ENCODE results near the gene MORN4.
"Not testable (repeated sequence)": the region's sequence is repeated elsewhere in the genome, so short reads cannot be mapped to it uniquely, and the experiment has no call there.

Gene MORN4

GRCh38 chr10:97632949-97633884, at the start of gene MORN4:
MORN4 (minus strand) TSS chr10:97633500; CDS start chr10:97619653, 13,847 bp downstream.
- Mint-ChIP-seq H3K4me1 (peaks cover 16% of the 10 kb centered on the region), H3K27ac (peak within 1 kb of the TSS; percentile 89), H3K4me3 (peak within 1 kb of the TSS; percentile 94), H3K36me3 (no peaks in the 10 kb centered on the region), H3K27me3 (no peaks in the 10 kb centered on the region), H3K9me3 (no peaks in the 10 kb centered on the region)
- ATAC-seq, result peak; percentile 100

- Mint-ChIP-seq H3K4me1 (peaks cover 14% of the 10 kb centered on the region), H3K4me3 (no peak overlapping the region), H3K9me3 (no peaks in the 10 kb centered on the region), H3K27me3 (no peaks in the 10 kb centered on the region), H3K27ac (no peak overlapping the region), H3K36me3 (no peaks in the 10 kb centered on the region)
- ATAC-seq, result no peak
Measured at GRCh38 chr10:97682042-97682441, 48.7 kb upstream of the MORN4 start.

GRCh38 chr10:97679594-97679993, 46.3 kb upstream of the MORN4 start:
- no peak overlapping the region for H3K27ac Mint-ChIP-seq
- no peaks in the 10 kb centered on the region for H3K27me3 Mint-ChIP-seq
- no peak for ATAC-seq
- H3K36me3 Mint-ChIP-seq, result peaks cover 5% of the 10 kb centered on the region
- no peak overlapping the region for H3K4me3 Mint-ChIP-seq
- H3K4me1 Mint-ChIP-seq, result peaks cover 12% of the 10 kb centered on the region
- no peaks in the 10 kb centered on the region for H3K9me3 Mint-ChIP-seq

GRCh38 chr10:97676770-97677581, 43.7 kb upstream of the MORN4 start:
- Mint-ChIP-seq H3K9me3 (no peaks in the 10 kb centered on the region), H3K27me3 (no peaks in the 10 kb centered on the region), H3K36me3 (peaks cover 19% of the 10 kb centered on the region), H3K4me1 (peaks cover 12% of the 10 kb centered on the region), H3K27ac (peak overlapping the region; percentile 43), H3K4me3 (no peak overlapping the region)
- peak; percentile 80 for ATAC-seq

- Mint-ChIP-seq H3K27me3 (no peaks in the 10 kb centered on the region), H3K27ac (no peak overlapping the region), H3K4me3 (no peak overlapping the region), H3K36me3 (peaks cover 32% of the 10 kb centered on the region), H3K9me3 (no peaks in the 10 kb centered on the region), H3K4me1 (peaks cover 12% of the 10 kb centered on the region)
- ATAC-seq, result no peak
Measured at GRCh38 chr10:97675222-97675621, 41.9 kb upstream of the MORN4 start.

GRCh38 chr10:97673736-97674525, 40.6 kb upstream of the MORN4 start:
- Mint-ChIP-seq H3K4me3 (no peak overlapping the region), H3K27me3 (no peaks in the 10 kb centered on the region), H3K36me3 (peaks cover 32% of the 10 kb centered on the region), H3K27ac (peak overlapping the region; percentile 30), H3K4me1 (peaks cover 12% of the 10 kb centered on the region), H3K9me3 (no peaks in the 10 kb centered on the region)
- no peak for ATAC-seq

GRCh38 chr10:97669571-97669970, 36.3 kb upstream of the MORN4 start:
- Mint-ChIP-seq H3K36me3 (peaks cover 45% of the 10 kb centered on the region), H3K27ac (no peak overlapping the region), H3K4me3 (no peak overlapping the region), H3K27me3 (no peaks in the 10 kb centered on the region), H3K9me3 (no peaks in the 10 kb centered on the region), H3K4me1 (peaks cover 5% of the 10 kb centered on the region)
- ATAC-seq, result no peak

- no peak overlapping the region for H3K4me3 Mint-ChIP-seq
- no peaks in the 10 kb centered on the region for H3K27me3 Mint-ChIP-seq
- H3K27ac Mint-ChIP-seq, result no peak overlapping the region
- no peak for ATAC-seq
- H3K36me3 Mint-ChIP-seq, result peaks cover 49% of the 10 kb centered on the region
- no peaks in the 10 kb centered on the region for H3K9me3 Mint-ChIP-seq
- peaks cover 5% of the 10 kb centered on the region for H3K4me1 Mint-ChIP-seq
Measured at GRCh38 chr10:97667463-97667862, 34.2 kb upstream of the MORN4 start.

GRCh38 chr10:97666992-97667391, 33.7 kb upstream of the MORN4 start:
- Mint-ChIP-seq H3K4me1 (peaks cover 5% of the 10 kb centered on the region), H3K9me3 (no peaks in the 10 kb centered on the region), H3K27ac (no peak overlapping the region), H3K27me3 (no peaks in the 10 kb centered on the region), H3K36me3 (peaks cover 53% of the 10 kb centered on the region), H3K4me3 (no peak overlapping the region)
- no peak for ATAC-seq

GRCh38 chr10:97664282-97664850, 31.1 kb upstream of the MORN4 start:
- no peak for ATAC-seq
- H3K4me3 Mint-ChIP-seq, result no peak overlapping the region
- no peaks in the 10 kb centered on the region for H3K27me3 Mint-ChIP-seq
- H3K27ac Mint-ChIP-seq, result no peak overlapping the region
- H3K9me3 Mint-ChIP-seq, result no peaks in the 10 kb centered on the region
- H3K36me3 Mint-ChIP-seq, result peaks cover 50% of the 10 kb centered on the region
- peaks cover 5% of the 10 kb centered on the region for H3K4me1 Mint-ChIP-seq

- Mint-ChIP-seq H3K9me3 (no peaks in the 10 kb centered on the region), H3K27me3 (no peaks in the 10 kb centered on the region), H3K4me3 (no peak overlapping the region), H3K27ac (no peak overlapping the region), H3K36me3 (peaks cover 57% of the 10 kb centered on the region), H3K4me1 (no peaks in the 10 kb centered on the region)
- no peak for ATAC-seq
Measured at GRCh38 chr10:97659589-97659988, 26.3 kb upstream of the MORN4 start.

GRCh38 chr10:97656777-97657176, 23.5 kb upstream of the MORN4 start:
- H3K27me3 Mint-ChIP-seq, result no peaks in the 10 kb centered on the region
- no peak overlapping the region for H3K27ac Mint-ChIP-seq
- no peak overlapping the region for H3K4me3 Mint-ChIP-seq
- H3K9me3 Mint-ChIP-seq, result no peaks in the 10 kb centered on the region
- H3K36me3 Mint-ChIP-seq, result peaks cover 51% of the 10 kb centered on the region
- H3K4me1 Mint-ChIP-seq, result no peaks in the 10 kb centered on the region
- ATAC-seq, result no peak

- peaks cover 20% of the 10 kb centered on the region for H3K36me3 Mint-ChIP-seq
- no peak for ATAC-seq
- H3K27ac Mint-ChIP-seq, result no peak overlapping the region
- H3K9me3 Mint-ChIP-seq, result no peaks in the 10 kb centered on the region
- H3K27me3 Mint-ChIP-seq, result no peaks in the 10 kb centered on the region
- no peak overlapping the region for H3K4me3 Mint-ChIP-seq
- H3K4me1 Mint-ChIP-seq, result peaks cover 20% of the 10 kb centered on the region
Measured at GRCh38 chr10:97651773-97652172, 18.5 kb upstream of the MORN4 start.

- H3K9me3 Mint-ChIP-seq, result no peaks in the 10 kb centered on the region
- H3K4me3 Mint-ChIP-seq, result no peak overlapping the region
- peaks cover 18% of the 10 kb centered on the region for H3K36me3 Mint-ChIP-seq
- ATAC-seq, result no peak
- peaks cover 20% of the 10 kb centered on the region for H3K4me1 Mint-ChIP-seq
- H3K27ac Mint-ChIP-seq, result peak overlapping the region; percentile 94
- no peaks in the 10 kb centered on the region for H3K27me3 Mint-ChIP-seq
Measured at GRCh38 chr10:97650726-97651125, 17.4 kb upstream of the MORN4 start.

GRCh38 chr10:97649405-97649750, 16.1 kb upstream of the MORN4 start:
- H3K9me3 Mint-ChIP-seq, ATAC-seq, H3K27me3 Mint-ChIP-seq, H3K4me3 Mint-ChIP-seq: not testable (repeated sequence)
- H3K36me3 Mint-ChIP-seq, result peaks cover 27% of the 10 kb centered on the region
- peaks cover 20% of the 10 kb centered on the region for H3K4me1 Mint-ChIP-seq
- H3K27ac Mint-ChIP-seq, result peak overlapping the region; percentile 94

All from stimulated activated memory B cell treated with anti-CD40 and anti-IgM and Interleukin-4, amounts not matched to agents 10 μg/mL and 1 μg/mL and 100 μg/mL, for 72 hours (primary cell).